NB4 (cell line): ENCODE data around the gene DOK3.

Experiments used
- DNase-seq: peaks from one replicate; pipeline ENCODE4 v3.0.0; 2010; ENCODE audit warnings: low read depth
- H3K4me3 ChIP-seq: one replicate; pipeline ENCODE4 v1.5.1; 2011; ENCODE audit warnings: mild to moderate bottlenecking, low read depth, low read length, moderate library complexity
- CTCF ChIP-seq: IDR thresholded peaks from one replicate; pipeline ENCODE4 v1.5.1; 2012; ENCODE audit warnings: low read depth, low read length
- MAX ChIP-seq: IDR thresholded peaks from 2 replicates; pipeline ENCODE4 v1.6.1; 2011; ENCODE audit warnings: low read depth, low read length
- MYC ChIP-seq: IDR thresholded peaks from 2 replicates; pipeline ENCODE4 v1.6.1; 2011; ENCODE audit warnings: low read depth, low read length
- POLR2A ChIP-seq: IDR thresholded peaks from 2 replicates; pipeline ENCODE4 v1.6.1; 2011; ENCODE audit warnings: mild to moderate bottlenecking; ENCODE audit not compliant: insufficient read length; ENCODE audit errors: extremely low read depth

The DOK3 gene

GRCh38 chr5:177491429-177491945, 18.1 kb downstream of the DOK3 start:
- no peak overlapping the region for H3K4me3 ChIP-seq
- peak; percentile 32 for TF ChIP-seq CTCF
- no peak for TF ChIP-seq POLR2A
- DNase-seq: peak; percentile 56

- TF ChIP-seq CTCF: no peak
- TF ChIP-seq MYC: no peak
- TF ChIP-seq POLR2A: no peak
- TF ChIP-seq MAX: no peak
- no peak for DNase-seq
- H3K4me3 ChIP-seq: no peak overlapping the region
These were observed 18.6 kb downstream of the DOK3 start for GRCh38 chr5:177490992-177491391.

- no peak overlapping the region for H3K4me3 ChIP-seq
- TF ChIP-seq CTCF (no peak), POLR2A (no peak), MYC (no peak), MAX (no peak)
- DNase-seq: no peak
These were observed 19.2 kb downstream of the DOK3 start for GRCh38 chr5:177490311-177490991.

GRCh38 chr5:177489119-177489716, 20.4 kb downstream of the DOK3 start:
- DNase-seq: no peak
- no peak overlapping the region for H3K4me3 ChIP-seq
- TF ChIP-seq POLR2A: no peak
- no peak for TF ChIP-seq MYC
- no peak for TF ChIP-seq MAX
- TF ChIP-seq CTCF: no peak

GRCh38 chr5:177487975-177488374, 21.7 kb downstream of the DOK3 start:
- TF ChIP-seq CTCF (peak; percentile 10), MYC (no peak)
- H3K4me3 ChIP-seq: no peak overlapping the region
- peak; percentile 62 for DNase-seq

- TF ChIP-seq CTCF: no peak
- TF ChIP-seq MAX: no peak
- no peak for TF ChIP-seq POLR2A
- TF ChIP-seq MYC: no peak
- no peak for DNase-seq
- H3K4me3 ChIP-seq: no peak overlapping the region
These were observed 22.5 kb downstream of the DOK3 start for GRCh38 chr5:177487144-177487543.
